HepG2 (cell line): ENCODE measurements around the gene POLR1H. TPM values are rescaled to one million over a fixed set of nuclear protein-coding genes. Genes with fewer than 3 reads are reported as not detected.

Source experiments
- ATAC-seq: fragments of 200-7000 bp; cut with Tn5 transposase; 3 replicates; pipeline ENCODE4 v1.9.1; 2020; ENCODE audit warnings: mild to moderate bottlenecking, moderate library complexity
- BruUV-seq: library from RNA; stranded (reverse); fragments of 400-500 nt; replicated peaks from 2 replicates; lab custom pipeline; 2021; lab: Mats Ljungman, UMichigan
- CTCF ChIA-PET: fragments of 300-600 bp; formaldehyde crosslinking; extraction: SDS; loops from one replicate; lab custom pipeline; 2021; ENCODE audit warnings: low total read pairs, inconsistent platforms, low intra/inter-chr PET ratio; lab: Yijun Ruan, JAX
- POLR2A ChIA-PET: fragments of 350-600 bp; sonication (Branson Sonifier 250); formaldehyde crosslinking; loops from one replicate; lab custom pipeline; 2020; ENCODE audit warnings: antibody characterized with exemption, inconsistent platforms; lab: Yijun Ruan, JAX
- DNase-seq: peaks from one replicate; pipeline ENCODE4 v3.0.0-alpha.2; 2015; ENCODE audit warnings: low spot score
- FAIRE-seq: peaks from 3 replicates; lab custom pipeline; 2011; peaks lifted over from hg19 to GRCh38; lab: Jason Lieb, UNC
- H2AFZ ChIP-seq: one replicate; pipeline ENCODE4 v1.6.1; 2011; ENCODE audit warnings: low read length, inconsistent platforms
- H3K27ac ChIP-seq: fragments of 300-600 bp; 3 replicates; pipeline ENCODE4 v1.8.0; 2011; ENCODE audit warnings: mixed run types, mild to moderate bottlenecking, mixed read lengths, low read length, inconsistent platforms; ENCODE audit not compliant: insufficient read depth; ENCODE audit errors: extremely low read length
- H3K27me3 ChIP-seq, 2 experiments: fragments of 200-600 bp in 1 of 2; 2 replicates in 1 of 2; 3 replicates in 1 of 2; pipeline versions ENCODE4 v1.6.0 to v1.8.0; 2011; ENCODE audit warnings: low read length in 2 of 2, mild to moderate bottlenecking in 2 of 2, moderate library complexity in 2 of 2, inconsistent platforms in 1 of 2; ENCODE audit not compliant: insufficient read depth in 2 of 2, control insufficient read depth in 1 of 2
- H3K36me3 ChIP-seq, 2 experiments: fragments of 200-600 bp in 1 of 2; replicated peaks in 1 of 2; 2 replicates in 1 of 2; 3 replicates in 1 of 2; pipeline versions ENCODE4 v1.5.1 to v1.8.0; 2011; ENCODE audit warnings: low read length in 2 of 2, inconsistent platforms in 1 of 2; ENCODE audit not compliant: insufficient read depth in 2 of 2, control insufficient read depth in 1 of 2
- H3K4me1 ChIP-seq: 2 replicates; pipeline ENCODE4 v1.5.1; 2012; ENCODE audit warnings: low read length, inconsistent platforms; ENCODE audit not compliant: insufficient read depth
- H3K4me2 ChIP-seq: 2 replicates; pipeline ENCODE4 v1.6.0; 2011; ENCODE audit warnings: low read depth, low read length, inconsistent platforms
- H3K4me3 ChIP-seq, 3 experiments: fragments of 200-600 bp in 1 of 3; sonication (generic), shearing (Covaris generic) in 1 of 3; replicated peaks in 1 of 3; 2 replicates each; pipeline ENCODE4 v1.5.1; 2011 to 2016; ENCODE audit warnings: low read length in 3 of 3, inconsistent platforms in 2 of 3, low read depth in 2 of 3, mild to moderate bottlenecking in 2 of 3, control low read depth in 1 of 3, mixed read lengths in 1 of 3; ENCODE audit not compliant: insufficient read depth in 1 of 3
- H3K79me2 ChIP-seq: one replicate; pipeline ENCODE4 v1.6.1; 2011; ENCODE audit warnings: low read length, inconsistent platforms; ENCODE audit not compliant: insufficient read depth
- H3K9ac ChIP-seq: 2 replicates; pipeline ENCODE4 v1.6.0; 2011; ENCODE audit warnings: mild to moderate bottlenecking, low read depth, low read length, inconsistent platforms; ENCODE audit not compliant: insufficient read depth
- H3K9me3 ChIP-seq: 2 replicates; pipeline ENCODE4 v1.5.1; 2012; ENCODE audit warnings: mild to moderate bottlenecking, low read length
- H4K20me1 ChIP-seq: 2 replicates; pipeline ENCODE4 v1.6.0; 2011; ENCODE audit warnings: inconsistent platforms, mild to moderate bottlenecking, low read length, moderate library complexity; ENCODE audit not compliant: insufficient read depth
- CHD2 ChIP-seq: IDR thresholded peaks from 2 replicates; pipeline ENCODE4 v1.6.1; 2011; ENCODE audit warnings: low read depth, low read length, improper control_type of control experiment
- DR1 ChIP-seq: sonication (generic); formaldehyde crosslinking; IDR thresholded peaks from 2 replicates; pipeline ENCODE4 v1.8.0; 2021; ENCODE audit warnings: mild to moderate bottlenecking, missing genetic modification reagents, inconsistent platforms
- ELF3 ChIP-seq: IDR thresholded peaks from 2 replicates; pipeline ENCODE4 v1.6.1; 2016; ENCODE audit warnings: missing genetic modification reagents, missing compliant biosample characterization
- HMG20A ChIP-seq: IDR thresholded peaks from 2 replicates; pipeline ENCODE4 v1.6.1; 2016; ENCODE audit warnings: borderline replicate concordance
- JDP2 ChIP-seq: sonication (generic); formaldehyde crosslinking; IDR thresholded peaks from 2 replicates; pipeline ENCODE4 v1.8.1; 2022; ENCODE audit warnings: missing genetic modification reagents, borderline replicate concordance
- KAT2B ChIP-seq: fragments of 150-350 bp; IDR thresholded peaks from 2 replicates; pipeline ENCODE4 v1.6.1; 2014; ENCODE audit warnings: low read depth, low read length, borderline replicate concordance
- MZF1 ChIP-seq: sonication (generic); formaldehyde crosslinking; IDR thresholded peaks from 2 replicates; pipeline ENCODE4 v1.8.1; 2023; ENCODE audit warnings: mild to moderate bottlenecking, missing genetic modification reagents, borderline replicate concordance
- NFE2L1 ChIP-seq: sonication (generic); formaldehyde crosslinking; IDR thresholded peaks from 2 replicates; pipeline ENCODE4 v1.4.0; 2020; ENCODE audit warnings: missing genetic modification reagents, mild to moderate bottlenecking, borderline replicate concordance
- NR2F2 ChIP-seq: IDR thresholded peaks from 2 replicates; pipeline ENCODE4 v1.6.1; 2012; ENCODE audit warnings: low read depth, inconsistent platforms, borderline replicate concordance
- PBX3 ChIP-seq: sonication (generic); formaldehyde crosslinking; IDR thresholded peaks from 2 replicates; pipeline ENCODE4 v1.8.1; 2023; ENCODE audit warnings: missing genetic modification reagents, inconsistent platforms, borderline replicate concordance
- SMC3 ChIP-seq: IDR thresholded peaks from 2 replicates; pipeline ENCODE4 v1.6.1; 2011; ENCODE audit warnings: low read length, improper control_type of control experiment
- STAG1 ChIP-seq: sonication (generic); formaldehyde crosslinking; IDR thresholded peaks from 2 replicates; pipeline ENCODE4 v1.4.0; 2020; ENCODE audit warnings: missing genetic modification reagents
- USF2 ChIP-seq, 2 experiments: sonication (generic) in 1 of 2; formaldehyde crosslinking in 1 of 2; IDR thresholded peaks; 2 replicates each; pipeline versions ENCODE4 v1.5.1 to v1.6.1; 2011 to 2020; ENCODE audit warnings: borderline replicate concordance in 1 of 2, low read depth in 1 of 2, low read length in 1 of 2, mild to moderate bottlenecking in 1 of 2, missing genetic modification reagents in 1 of 2, moderate library complexity in 1 of 2
- XRCC5 ChIP-seq: fragments of 200-400 bp; formaldehyde crosslinking; optimal IDR thresholded peaks from 2 replicates; pipeline ENCODE3; 2017; ENCODE audit warnings: mild to moderate bottlenecking, low read length
- ZNF367 ChIP-seq: sonication (generic); formaldehyde crosslinking; IDR thresholded peaks from 2 replicates; pipeline ENCODE4 v1.4.0; 2020; ENCODE audit warnings: missing genetic modification reagents, borderline replicate concordance
- ZNF841 ChIP-seq: sonication (generic); formaldehyde crosslinking; IDR thresholded peaks from 2 replicates; pipeline ENCODE4 v1.8.1; 2023; ENCODE audit warnings: missing genetic modification reagents, borderline replicate concordance
- WGBS: methylation state at CpG from one replicate; pipeline ENCODE4 v1.1.6; 2017; ENCODE audit warnings: low lambda C conversion rate; 5-methylcytosine and 5-hydroxymethylcytosine counted together
- in situ Hi-C: cut with HindIII; loops from 2 replicates; pipeline ENCODE4 v1.10.0; 2017; ENCODE audit warnings: low pct_unique_long_range_greater_than_20kb; ENCODE audit not compliant: extremely low pct_ligation_motif_present
- intact Hi-C: fragments of 100-400 bp; cut with micrococcal nuclease; formaldehyde crosslinking; loops from one replicate; pipeline ENCODE4 v1.10.0; 2022; ENCODE audit not compliant: unreplicated experiment
- polyA plus RNA-seq, 8 experiments: library from polyadenylated mRNA; depleted of rRNA in 3 of 8; stranded (reverse) in 7 of 8; unstranded in 1 of 8; fragments of >200 nt; fragmentation: Illumina TruSeq in 4 of 8; extraction: Trizol in 4 of 8; gene quantifications; 2 replicates each; pipeline versions ENCODE4 v1.2.1 to v1.2.3, GENCODE V29; 2011 to 2016; ENCODE audit warnings: low read depth in 4 of 8, missing spikeins in 1 of 8, mixed read lengths in 1 of 8; ENCODE audit not compliant: insufficient read depth in 1 of 8
- total RNA-seq, 5 experiments: library from RNA; depleted of rRNA; stranded (reverse); fragments of >200 nt; fragmentation: Illumina TruSeq; extraction: Trizol; gene quantifications; 2 replicates each; pipeline ENCODE4 v1.2.3, GENCODE V29; 2016; ENCODE audit warnings: low read depth in 1 of 5

Gene POLR1H
- total and polyA plus RNA-seq, 2 of the 13 experiments (the other 11 are each of a cell fraction or from before 2014, with no cell fraction given), result 61.4 to 79.8 TPM

GRCh38 chr6:30035784-30036183 lies 25.3 kb upstream of the POLR1H start (continued):
- TF ChIP-seq DR1 (CRISPR knock-in tag) (no peak), HMG20A (CRISPR knock-in tag) (no peak)

GRCh38 chr6:30037182-30037788 lies 23.8 kb upstream of the POLR1H start:
- H3K9me3 ChIP-seq, result no peaks in the 10 kb centered on the region
- H3K27ac ChIP-seq, result no peak overlapping the region
- CTCF ChIA-PET, result interaction anchor here (1.7 kb wide), 1 partner anchor 189 kb away, joined by 12 read pairs; no protein-coding TSS in a partner anchor
- no peak overlapping the region for H3K9ac ChIP-seq
- peaks cover 6% of the 10 kb centered on the region for H3K4me1 ChIP-seq
- POLR2A ChIA-PET, result no interaction called here
- in situ Hi-C loops (no loop called here), intact Hi-C loops (no loop called here)
- BruUV-seq, result no TSS peak
- WGBS, result 36% methylated on average over 4 of the region's 4 CpGs
- ATAC-seq (peak; percentile 87), DNase-seq (peak; percentile 38), FAIRE-seq (peak; percentile 40)
- H3K36me3 ChIP-seq, result peaks cover 3 to 6% of the 10 kb centered on the region in 2 experiments; a peak in 2 of 5 replicates
- no peaks in the 10 kb centered on the region for H3K79me2 ChIP-seq
- no peaks in the 10 kb centered on the region for H3K27me3 ChIP-seq
- H4K20me1 ChIP-seq, result no peaks in the 10 kb centered on the region
- no peak overlapping the region for H3K4me2 ChIP-seq
- no peak overlapping the region for H3K4me3 ChIP-seq
- no peak overlapping the region for H2AFZ ChIP-seq
- TF ChIP-seq MZF1 (CRISPR knock-in tag) (no peak), JDP2 (no peak), SMC3 (peak; percentile 43; the same call in 1 of the 2 replicates), USF2 (IDR thresholded peaks at IDR 0.05; ENCODE audit: low read depth, low read length) (no peak), USF2 (CRISPR knock-in tag; IDR thresholded peaks at IDR 0.05; ENCODE audit: borderline replicate concordance) (no peak), NR2F2 (no peak), ELF3 (CRISPR knock-in tag) (no peak), PBX3 (CRISPR knock-in tag) (no peak), CHD2 (no peak), XRCC5 (no peak), ZNF841 (CRISPR knock-in tag) (no peak), ZNF367 (CRISPR knock-in tag) (no peak), STAG1 (peak; percentile 52), KAT2B (no peak), NFE2L1 (CRISPR knock-in tag) (no peak)
